GM19035 (cell line): ENCODE data around the gene EEIG1.

ENCODE experiments used
- ATAC-seq: cut with Tn5 transposase; IDR thresholded peaks from one replicate; pipeline ENCODE4 v1.9.1; 2021; ENCODE audit not compliant: unreplicated experiment

The EEIG1 gene

DNA sequence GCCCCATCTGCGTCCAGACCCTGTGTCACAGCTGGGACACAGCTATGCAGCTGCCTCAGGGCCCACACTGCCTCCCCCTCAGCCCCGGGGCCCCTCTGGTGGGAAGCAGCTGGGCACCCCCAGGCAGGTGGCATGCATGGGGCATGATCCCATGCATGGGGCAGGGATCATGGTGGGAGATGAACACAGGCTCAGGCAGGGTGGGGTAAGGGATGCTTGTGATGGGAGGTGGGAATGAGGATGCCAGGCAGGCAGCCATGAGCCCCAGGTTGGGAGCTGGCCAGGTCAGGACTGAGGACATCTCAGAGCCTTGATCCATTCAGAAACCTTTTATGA lies 19.7 kb downstream of the EEIG1 start:
- no peak for ATAC-seq

GRCh38 chr9:127960410-127961154 lies 20.2 kb downstream of the EEIG1 start:
- no peak for ATAC-seq

GRCh38 chr9:127959841-127960409 lies 20.9 kb downstream of the EEIG1 start:
- ATAC-seq, result no peak

DNA sequence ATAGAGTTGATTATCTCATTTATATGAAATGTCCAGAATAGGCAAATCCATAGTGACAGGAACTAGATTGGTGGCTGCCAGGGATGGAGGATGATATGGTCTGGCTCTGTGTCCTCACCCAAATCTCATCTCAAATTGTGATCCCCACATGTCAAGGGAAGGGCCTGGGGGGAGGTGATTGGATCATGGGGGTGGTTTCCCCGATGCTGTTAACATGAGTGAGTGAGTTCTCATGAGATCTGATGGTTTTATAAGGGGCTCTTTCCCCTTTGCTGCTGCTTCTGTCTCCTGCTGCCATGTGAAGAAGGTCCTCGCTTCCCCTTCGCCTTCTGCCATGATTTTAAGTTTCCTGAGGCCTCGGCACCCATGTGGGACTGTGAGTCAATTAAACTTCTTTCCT lies 21.4 kb downstream of the EEIG1 start:
- ATAC-seq, result no peak

DNA sequence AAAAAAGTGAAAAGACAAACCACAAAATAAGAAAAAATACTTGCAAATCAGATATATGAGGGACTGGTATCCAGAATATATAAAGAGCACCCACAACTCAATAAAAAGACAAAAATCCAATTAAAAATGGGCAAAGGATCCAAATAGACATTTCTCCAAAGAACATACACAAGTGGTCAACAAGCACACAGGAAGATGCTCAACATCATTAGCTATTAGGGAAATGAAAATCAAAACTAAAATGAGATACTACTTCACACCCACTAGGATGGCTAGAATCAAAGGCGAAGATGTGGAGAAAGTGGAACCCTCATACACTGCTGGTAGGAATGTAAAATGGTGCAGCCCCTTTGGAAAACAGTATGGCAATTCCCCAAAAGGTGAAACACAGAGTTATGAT lies 22.1 kb downstream of the EEIG1 start:
- no peak for ATAC-seq

DNA sequence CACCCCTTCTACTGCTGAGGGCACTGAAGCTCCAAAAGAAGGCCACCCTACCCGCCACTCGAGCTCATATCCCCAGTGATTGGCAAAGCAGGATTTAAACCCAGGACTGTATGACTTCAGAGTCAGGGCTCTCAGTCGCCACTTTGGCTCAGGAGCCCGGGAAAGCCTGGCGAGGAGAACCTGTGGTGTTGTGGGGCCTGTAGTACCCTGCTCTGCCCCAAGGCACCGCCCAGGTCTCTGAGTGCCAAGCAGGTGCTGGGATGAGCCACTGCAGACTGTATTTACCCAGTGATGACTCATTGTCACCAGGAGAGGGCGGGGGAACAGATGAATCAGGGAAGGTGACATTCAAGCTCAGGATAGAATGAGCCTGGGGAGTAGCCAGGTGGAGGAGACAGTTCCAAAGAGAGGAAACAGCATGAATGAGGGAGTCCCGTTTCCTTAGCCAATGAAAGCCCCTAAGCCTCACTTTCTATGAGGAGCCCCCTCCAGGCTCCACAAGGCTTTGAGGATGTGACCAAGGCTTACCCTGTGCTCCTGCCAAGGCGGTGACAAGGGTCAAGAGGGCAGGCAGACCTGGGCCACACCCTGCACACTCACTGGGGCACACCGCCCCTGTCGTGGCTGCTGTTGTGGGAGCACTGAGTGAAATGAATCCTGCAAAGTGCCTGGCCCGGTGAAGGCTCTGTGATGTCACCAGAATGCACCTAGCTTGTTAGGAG lies 25.3 kb downstream of the EEIG1 start:
- ATAC-seq, result no peak

GRCh38 chr9:127954831-127955293 lies 25.9 kb downstream of the EEIG1 start:
- ATAC-seq, result no peak

GRCh38 chr9:127953768-127954505 lies 26.9 kb downstream of the EEIG1 start:
- no peak for ATAC-seq

DNA sequence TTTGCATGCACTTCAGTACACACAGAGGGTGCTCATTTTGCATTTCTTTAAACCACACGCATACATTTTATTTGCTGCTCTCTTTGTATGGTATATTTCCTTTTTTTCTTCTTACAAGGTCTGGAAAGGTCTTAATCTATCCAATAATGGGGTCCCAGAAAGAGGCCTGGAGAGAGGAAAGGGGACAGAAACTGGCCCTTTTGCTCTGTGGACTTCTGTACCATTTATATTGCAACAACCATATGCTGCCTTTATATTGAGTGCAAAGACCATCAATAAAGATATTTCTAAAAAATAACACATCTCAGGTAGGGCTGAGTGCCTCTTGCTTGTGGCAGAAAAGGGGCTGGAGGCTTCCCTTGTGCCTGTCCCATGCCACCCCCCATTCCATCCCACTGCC lies 27.6 kb downstream of the EEIG1 start:
- no peak for ATAC-seq

DNA sequence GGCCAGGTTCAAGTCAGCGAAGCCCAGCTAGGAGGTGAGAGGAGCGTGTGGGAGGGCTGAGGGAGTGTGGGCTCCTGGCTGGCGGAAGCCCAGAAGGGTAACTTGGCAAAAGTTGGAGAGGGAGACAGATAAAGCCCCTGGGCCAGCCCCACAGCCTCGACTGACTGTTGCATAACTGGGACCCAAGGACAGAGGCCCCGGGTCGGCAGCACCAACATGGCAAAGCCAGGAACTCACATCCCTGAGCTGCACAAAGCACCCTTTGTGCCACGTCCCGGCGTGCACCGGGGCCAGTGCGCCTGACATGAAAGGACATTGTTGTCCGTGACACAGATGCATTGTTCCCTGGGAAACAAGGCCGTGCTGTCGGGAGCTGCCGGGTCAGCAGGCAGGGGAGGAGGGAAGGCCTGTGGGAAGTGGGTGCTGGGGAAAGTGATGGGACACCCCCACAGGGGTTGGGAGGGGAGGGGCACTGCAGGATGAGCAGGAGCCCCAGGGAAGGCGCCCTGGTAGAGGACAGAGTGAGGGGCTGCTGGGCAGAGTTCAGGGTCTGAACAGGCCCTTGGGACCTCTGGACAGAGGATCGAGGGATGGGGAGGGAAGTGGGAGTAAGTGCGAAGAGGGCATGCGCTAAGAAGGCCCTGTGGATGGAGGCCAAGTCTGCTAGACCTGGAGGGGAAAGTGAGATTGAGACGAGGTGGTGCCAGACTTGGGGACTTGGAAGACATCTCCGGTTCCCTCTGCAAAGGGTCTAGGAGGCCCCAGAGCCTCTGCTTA lies 30.1 kb downstream of the EEIG1 start:
- ATAC-seq, result no peak

DNA sequence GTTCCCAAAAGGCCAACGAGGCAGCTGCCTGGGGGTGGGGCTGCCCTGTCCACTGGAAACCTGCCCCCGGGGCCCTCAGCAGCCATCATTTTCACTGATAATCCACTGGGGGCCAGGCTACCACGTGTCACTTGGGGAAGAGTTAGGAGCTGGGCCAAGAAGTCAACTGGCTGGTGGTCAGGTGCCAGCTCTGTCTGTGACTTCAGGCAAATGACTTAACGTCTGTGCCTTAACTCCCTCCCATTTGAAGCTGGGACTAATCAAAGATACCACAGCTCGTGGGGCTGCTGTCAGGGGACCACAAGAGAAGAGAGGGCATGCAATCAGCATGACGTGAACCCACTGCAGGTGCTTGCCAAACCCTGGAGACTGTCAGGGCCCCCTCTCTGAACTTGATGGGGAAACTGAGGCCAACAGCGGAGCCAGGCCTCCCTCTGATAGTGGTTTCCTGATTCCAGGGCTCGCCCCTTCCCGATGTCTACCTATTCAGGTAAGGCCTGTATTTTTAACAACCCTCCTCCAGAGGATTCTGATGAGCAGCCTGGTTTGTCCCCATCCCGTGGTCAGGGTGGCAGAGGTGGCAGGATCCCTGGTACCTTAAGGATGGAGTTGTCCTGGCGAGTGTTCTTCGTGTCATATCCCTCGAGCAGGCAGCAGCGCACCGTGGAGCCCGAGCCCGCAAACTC lies 30.8 kb downstream of the EEIG1 start:
- ATAC-seq, result no peak

DNA sequence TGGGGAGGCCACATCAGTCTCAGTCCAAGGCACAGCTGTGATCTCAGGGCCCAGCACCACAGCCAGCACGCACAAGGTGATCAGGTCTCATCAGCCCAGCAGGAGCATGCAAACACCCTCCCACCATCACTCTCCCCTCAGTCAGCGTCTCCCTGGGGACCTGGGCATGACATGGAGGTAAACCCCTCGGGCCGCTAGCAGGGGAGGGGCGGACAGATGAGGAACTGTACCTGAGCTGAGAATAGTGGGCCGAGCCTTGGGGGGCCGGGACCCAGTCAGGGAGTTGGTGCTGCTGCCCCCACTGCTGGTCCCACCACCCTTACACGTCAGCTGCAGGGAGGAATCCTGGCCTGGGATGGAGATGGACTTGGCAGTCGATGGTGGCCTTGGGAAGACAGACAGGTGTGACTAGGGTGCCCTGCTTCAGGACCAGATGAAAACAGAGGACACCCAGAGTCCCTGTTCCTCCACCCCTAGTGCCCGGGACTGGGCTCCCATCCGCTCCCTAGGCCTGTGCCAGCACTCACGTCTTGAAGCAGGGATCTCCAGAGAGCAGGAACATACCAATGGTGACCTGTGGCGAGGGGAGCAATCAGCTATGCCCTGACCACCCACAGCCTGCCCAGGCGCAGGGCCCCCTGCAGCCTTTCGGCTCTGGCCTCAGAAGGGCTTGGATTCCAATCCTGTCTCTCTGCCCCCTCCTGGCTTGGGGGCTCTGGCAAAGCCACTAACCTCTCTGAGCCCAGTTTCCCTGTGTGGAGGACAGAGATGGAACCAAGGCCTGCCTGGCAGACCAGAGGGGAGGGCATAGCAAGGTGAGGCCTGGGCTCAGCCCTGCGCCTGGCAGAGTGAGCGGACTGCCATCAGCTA lies 32.7 kb downstream of the EEIG1 start:
- no peak for ATAC-seq

DNA sequence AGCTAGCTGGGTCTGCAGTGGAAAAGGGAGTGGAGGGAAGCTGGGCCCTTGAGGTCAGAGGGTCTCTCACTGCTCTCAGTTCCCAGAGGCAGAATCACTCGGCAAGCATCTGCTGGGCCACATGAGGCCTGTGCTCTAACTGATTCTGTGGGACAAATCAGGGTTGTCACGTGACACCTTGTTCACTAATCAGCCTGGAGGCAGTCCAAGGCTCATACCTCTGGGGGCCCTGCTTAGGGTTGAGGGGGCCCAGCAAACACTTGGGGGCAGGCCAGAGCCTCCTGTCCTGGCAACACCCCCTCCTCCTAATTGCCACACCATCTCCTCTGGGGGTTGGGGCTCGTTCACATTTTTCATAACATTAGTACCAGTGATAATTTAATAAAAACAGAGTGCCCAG lies 34.1 kb downstream of the EEIG1 start:
- no peak for ATAC-seq

GRCh38 chr9:127945942-127946341 lies 34.8 kb downstream of the EEIG1 start:
- no peak for ATAC-seq

GRCh38 chr9:127945338-127945737 lies 35.5 kb downstream of the EEIG1 start:
- ATAC-seq, result no peak

DNA sequence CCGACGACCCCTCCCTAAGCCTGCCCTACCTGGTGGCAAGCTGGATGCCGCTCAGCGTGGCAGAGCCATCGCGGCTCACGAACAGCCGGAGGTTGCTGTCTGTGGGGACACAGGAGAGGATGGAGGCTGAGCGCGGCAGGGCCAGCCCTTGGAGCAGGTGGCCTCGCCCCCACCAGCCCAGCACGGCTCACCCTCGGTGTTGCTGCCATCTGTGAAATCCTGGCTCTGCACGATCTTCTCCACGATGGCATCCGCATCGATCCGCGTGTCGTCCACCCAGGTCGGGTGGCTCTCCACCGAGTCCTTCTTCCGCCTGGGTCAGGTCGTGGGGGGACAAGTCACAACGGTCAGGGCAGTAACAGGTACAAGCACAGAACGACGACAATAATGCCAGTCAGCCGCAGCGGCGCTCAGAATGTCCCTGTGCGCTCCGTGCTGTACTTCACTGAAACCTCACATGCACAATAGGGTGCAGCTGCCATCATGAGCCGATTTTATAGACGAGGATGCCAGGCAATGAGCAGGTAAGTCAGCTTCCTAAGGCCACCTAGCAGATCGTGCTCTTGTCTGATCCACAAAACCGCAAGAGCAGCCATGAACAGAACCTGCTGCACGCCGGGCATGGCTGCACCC lies 36.1 kb downstream of the EEIG1 start:
- no peak for ATAC-seq

DNA sequence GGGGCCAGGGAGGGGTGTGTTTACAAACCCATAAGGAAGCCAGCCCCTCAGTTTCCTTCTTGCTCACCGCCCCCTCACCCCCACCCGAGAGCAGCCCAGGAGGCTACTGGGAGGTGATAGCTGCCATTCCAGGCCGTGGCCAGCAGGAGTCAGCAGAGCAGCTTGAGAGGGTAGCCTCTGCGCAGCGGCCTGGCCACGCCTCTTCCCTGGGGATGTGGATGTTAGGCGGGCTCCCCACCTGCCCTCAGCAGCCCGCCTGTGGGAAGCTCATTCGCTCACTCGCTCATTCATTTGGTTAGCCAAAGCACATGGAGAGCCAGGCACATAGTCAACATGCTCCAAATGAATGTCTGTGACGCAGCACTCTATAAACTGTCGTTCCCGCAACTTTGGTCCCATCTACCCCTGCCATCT lies 37.1 kb downstream of the EEIG1 start:
- ATAC-seq, result no peak

GRCh38 chr9:127943011-127943662 lies 37.7 kb downstream of the EEIG1 start:
- ATAC-seq, result no peak
